GM20431 (cell line): ENCODE results near the gene CNOT10.

Experiments
- in situ Hi-C: fragments of 300-500 bp; cut with MseI, MboI; formaldehyde crosslinking; loops from one replicate; pipeline ENCODE4 v1.15.0; 2020; ENCODE audit warnings: low sequenced_read_pairs; ENCODE audit not compliant: unreplicated experiment

CNOT10 gene

DNA sequence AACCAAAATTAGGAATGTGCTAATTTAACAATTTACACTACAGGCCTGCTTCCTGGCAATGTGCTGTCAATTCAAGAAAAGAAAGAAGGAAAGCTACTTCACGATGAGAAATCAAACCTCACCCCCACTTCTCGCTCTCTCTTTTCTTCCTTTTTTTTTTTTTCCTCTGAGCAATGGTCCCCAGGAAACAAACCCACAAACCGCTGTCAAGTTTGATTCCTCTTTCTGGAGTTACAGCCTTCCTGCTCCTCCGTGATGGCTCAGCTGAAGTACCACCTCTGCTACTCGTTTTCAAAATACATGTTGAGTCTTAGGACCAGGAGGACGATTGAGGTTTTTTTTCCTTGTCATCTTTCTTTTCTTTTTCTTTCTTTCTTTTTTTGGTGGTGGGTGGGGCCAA, 129.4 kb downstream of the CNOT10 start:
- in situ Hi-C loops = no loop called here

- in situ Hi-C loops = no loop called here
Observed at GRCh38 chr3:32815841-32816438, 131.0 kb downstream of the CNOT10 start.

DNA sequence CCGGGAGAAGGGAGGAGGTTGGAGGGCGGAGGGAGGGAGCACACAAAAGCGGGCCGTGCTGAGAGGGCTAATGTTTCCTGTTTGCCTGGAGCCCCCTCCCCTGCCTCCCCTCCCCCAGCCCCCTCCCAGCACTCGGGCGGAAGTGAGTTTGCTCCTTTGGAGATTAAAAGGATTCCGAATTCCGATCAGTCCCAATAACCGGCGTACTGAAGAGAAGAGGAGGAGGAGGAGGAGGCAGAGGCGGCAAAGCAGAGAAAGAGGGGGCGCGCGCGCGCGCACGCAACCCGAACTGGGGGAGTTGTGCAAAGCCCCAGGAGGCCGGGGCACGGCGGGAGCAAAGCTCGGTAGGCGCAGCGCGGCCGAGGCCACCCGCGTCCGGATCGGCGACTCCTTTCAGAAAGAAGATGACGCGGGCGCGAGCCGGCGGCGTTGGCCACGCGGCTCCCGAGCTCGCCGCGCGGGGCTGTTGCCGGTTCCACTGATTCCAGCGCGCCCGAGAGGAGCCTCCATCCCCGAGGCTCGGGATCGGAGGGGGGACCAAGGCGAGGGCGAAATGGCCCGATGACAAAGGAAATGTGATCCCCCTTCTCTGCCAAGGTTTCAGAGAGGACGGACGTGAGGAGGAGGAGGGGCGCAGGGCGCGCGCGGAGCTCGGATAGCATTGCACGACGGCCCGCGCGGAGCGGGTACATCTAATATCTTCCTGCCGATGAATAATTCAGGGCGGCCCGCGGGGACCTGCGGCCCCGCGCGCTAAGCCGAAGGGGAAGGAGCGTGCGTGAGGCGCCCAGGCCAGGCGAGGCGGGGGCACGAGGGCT, 131.7 kb downstream of the CNOT10 start:
- in situ Hi-C loops = no loop called here

- in situ Hi-C loops = no loop called here
Observed at GRCh38 chr3:32817257-32817557, 132.2 kb downstream of the CNOT10 start.

- in situ Hi-C loops = no loop called here
Observed at GRCh38 chr3:32817558-32818228, 132.7 kb downstream of the CNOT10 start, which contains the start of gene TRIM71. TSS of gene TRIM71 (plus strand) at chr3:32817997. CDS start at chr3:32818081, 84 bp downstream.

DNA sequence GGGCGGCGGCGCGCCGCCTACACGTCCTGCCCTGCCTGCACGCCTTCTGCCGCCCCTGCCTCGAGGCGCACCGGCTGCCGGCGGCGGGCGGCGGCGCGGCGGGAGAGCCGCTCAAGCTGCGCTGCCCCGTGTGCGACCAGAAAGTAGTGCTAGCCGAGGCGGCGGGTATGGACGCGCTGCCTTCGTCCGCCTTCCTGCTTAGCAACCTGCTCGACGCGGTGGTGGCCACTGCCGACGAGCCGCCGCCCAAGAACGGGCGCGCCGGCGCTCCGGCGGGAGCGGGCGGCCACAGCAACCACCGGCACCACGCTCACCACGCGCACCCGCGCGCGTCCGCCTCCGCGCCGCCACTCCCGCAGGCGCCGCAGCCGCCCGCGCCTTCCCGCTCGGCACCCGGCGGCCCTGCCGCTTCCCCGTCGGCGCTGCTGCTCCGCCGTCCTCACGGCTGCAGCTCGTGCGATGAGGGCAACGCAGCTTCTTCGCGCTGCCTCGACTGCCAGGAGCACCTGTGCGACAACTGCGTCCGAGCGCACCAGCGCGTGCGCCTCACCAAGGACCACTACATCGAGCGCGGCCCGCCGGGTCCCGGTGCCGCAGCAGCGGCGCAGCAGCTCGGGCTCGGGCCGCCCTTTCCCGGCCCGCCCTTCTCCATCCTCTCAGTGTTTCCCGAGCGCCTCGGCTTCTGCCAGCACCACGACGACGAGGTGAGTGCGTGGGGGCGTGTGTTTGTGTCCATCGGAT, 133.4 kb downstream of the CNOT10 start:
- in situ Hi-C loops = no loop called here

DNA sequence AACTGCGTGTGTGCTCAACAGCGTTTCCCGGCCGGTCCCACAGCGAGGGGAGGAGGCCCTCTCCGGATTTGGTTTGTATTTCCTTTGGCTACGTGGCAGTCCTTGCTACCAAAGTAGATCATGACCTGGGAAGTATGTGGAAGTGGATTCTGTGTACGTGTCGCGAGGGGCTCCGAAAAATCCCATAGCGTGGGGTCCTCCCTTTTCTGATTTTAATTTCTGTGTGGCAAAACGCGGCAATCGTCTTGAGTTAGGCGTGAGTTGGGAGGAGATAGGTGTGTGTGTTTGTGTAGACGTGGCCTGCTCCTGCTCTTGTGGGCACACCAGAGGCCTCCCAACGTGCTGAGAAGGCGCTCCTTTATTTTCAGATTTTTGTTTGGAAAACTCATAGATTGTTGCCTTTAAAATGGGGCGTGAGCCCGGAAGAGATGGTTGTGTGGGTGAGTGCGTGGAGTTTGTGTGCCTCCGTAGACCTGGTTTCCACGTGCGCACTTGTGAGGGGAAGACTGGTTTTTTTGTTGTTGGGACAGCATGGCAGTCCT, 134.1 kb downstream of the CNOT10 start:
- in situ Hi-C loops = no loop called here

GRCh38 chr3:32819551-32820348, 134.8 kb downstream of the CNOT10 start:
- in situ Hi-C loops = no loop called here

DNA sequence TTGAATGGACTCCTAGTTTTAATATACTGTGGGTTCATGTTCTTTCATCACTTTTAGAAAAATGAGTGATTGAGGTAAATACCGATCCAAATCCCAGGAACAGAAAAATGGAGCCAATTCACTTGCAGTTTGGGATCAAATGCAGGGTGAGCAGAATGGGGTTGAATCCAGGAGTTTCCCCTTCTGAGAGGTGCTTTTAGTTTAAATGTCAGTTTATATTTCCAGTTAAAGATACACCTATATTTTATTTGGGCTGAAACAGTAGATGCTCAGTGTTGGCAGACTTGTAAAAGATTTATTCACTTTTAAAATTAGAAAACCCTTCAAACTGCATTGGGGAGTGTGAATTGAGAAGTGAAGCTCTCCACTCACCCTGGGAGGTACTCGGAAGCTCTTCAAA, 135.4 kb downstream of the CNOT10 start:
- in situ Hi-C loops = no loop called here

- in situ Hi-C loops = no loop called here
Observed at GRCh38 chr3:32820971-32821685, 136.1 kb downstream of the CNOT10 start.

DNA sequence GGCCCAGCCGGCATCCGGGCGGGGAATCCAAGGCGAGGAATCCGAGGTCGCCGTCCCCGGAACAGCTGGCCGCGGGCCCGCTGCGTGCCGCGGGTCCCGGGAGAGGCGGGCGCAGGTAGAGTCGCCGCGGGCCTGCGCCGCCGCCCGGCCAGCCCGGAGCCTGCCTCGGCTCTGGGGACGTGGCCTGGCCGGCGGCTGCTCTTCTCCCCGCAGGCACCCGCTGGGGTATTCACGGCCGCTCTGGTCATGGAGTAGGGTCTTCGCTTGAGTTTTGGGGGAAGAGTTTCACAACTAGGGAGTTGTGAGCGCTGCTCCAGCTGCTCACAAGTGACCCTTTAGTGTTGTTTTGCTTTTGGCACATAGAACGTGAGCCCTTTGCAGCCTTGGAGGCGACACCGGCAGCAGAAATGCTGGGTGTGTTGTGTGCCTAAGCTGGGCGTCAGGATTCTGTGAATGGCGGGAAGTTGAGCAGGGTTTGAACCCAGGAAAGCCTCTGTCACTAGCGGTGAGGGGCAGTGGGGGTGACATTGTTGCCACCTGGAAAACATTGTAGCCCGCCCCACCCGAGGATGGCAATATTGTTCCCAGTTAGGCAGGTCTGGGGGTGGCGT, 136.8 kb downstream of the CNOT10 start:
- in situ Hi-C loops = no loop called here

- in situ Hi-C loops = no loop called here
Observed at GRCh38 chr3:32822609-32823498, 137.9 kb downstream of the CNOT10 start.
